Activated T-cell treated with anti-CD3 and anti-CD28 coated beads, Interleukin-2, amount 50 U/mL, for 4 hours (primary cell): Measurements from ENCODE around the gene SLC25A48. TPM values are rescaled to one million over a fixed set of nuclear protein-coding genes. Genes with fewer than 3 reads are reported as not detected.
"Not testable (repeated sequence)": the region's sequence is repeated elsewhere in the genome, so short reads cannot be mapped to it uniquely, and the experiment has no call there.

ENCODE experiments used
- ATAC-seq, 2 donors: fragments of 200-7000 bp; cut with Tn5 transposase; one replicate each; pipeline ENCODE4 v1.10.0; 2021
- DNase-seq: peaks from one replicate; pipeline ENCODE4 v3.0.0-alpha.2; 2020
- H3K27me3 Mint-ChIP-seq: one replicate; pipeline ENCODE4 v1.8.0; 2021; ENCODE audit warnings: low read depth, mixed read lengths
- H3K36me3 Mint-ChIP-seq: one replicate; pipeline ENCODE4 v1.8.0; 2022; ENCODE audit warnings: mixed read lengths; ENCODE audit not compliant: insufficient read depth
- H3K4me1 Mint-ChIP-seq: one replicate; pipeline ENCODE4 v1.8.0; 2021; ENCODE audit warnings: low read depth, mixed read lengths
- H3K4me3 Mint-ChIP-seq: one replicate; pipeline ENCODE4 v1.8.0; 2021; ENCODE audit warnings: mild to moderate bottlenecking, moderate library complexity, mixed read lengths
- H3K9me3 Mint-ChIP-seq: one replicate; pipeline ENCODE4 v1.8.0; 2021; ENCODE audit warnings: mixed read lengths
- total RNA-seq, 3 donors: library from RNA; stranded (reverse); gene quantifications; one replicate each; pipeline ENCODE4 v1.2.1, GENCODE V29; 2021

The SLC25A48 gene
- total RNA-seq, 3 donors from 2014 or later: not detected

DNA sequence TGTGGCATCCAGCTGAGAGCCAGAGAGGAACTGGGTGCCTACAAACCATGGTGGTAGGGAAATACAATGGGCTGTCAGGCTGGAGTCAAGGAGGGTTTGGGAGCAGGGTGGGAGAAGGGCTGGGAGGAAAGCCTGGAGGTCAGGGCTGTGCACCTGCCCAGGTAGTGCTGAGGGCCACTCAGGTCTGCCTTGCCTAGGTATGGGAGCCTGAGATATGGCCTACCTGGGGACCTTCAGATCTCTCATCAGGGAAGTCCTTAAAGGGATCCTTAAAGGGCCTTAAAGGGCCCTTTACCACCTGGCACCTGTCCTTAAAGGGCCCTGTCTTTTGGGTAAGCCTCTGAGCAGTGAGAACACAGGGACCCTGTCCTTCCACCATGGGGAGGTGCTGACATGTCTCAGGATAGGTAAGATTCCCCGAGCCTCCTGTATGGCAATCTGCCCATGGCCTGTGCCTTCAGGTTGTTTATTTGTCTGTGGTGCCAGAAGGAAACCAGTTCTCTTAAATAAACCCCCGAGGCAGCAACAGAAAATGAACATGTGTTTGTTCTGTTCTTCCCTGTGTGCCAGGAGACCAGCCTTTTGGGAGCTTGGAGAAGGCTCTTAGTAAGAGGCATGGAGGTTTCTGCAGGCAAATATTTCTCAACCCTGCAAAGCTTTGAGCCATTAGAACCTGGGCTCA lies 23.3 kb downstream of the SLC25A48 start:
- no peak for DNase-seq
- H3K4me1 Mint-ChIP-seq: no peaks in the 10 kb centered on the region
- peaks cover 3% of the 10 kb centered on the region for H3K27me3 Mint-ChIP-seq
- no peaks in the 10 kb centered on the region for H3K36me3 Mint-ChIP-seq
- H3K9me3 Mint-ChIP-seq: no peaks in the 10 kb centered on the region
- no peak overlapping the region for H3K4me3 Mint-ChIP-seq
- no peak for ATAC-seq

DNA sequence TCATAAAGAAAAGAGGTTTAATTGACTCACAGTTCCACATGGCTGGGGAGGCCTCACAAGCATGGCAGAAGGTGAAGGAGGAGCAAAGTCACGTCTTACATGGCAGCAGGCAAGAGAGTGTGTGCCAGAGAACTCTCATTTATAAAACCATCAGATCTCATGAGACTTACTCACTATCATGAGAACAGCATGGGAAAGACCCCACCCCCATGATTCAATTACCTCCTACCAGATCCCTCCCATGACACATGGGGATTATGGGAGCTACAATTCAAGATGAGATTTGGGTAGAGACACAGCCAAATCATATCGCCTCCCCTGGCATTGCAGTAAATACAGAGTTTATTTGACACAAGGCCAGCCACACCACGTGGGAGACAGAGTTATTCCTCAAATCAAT lies 24.7 kb downstream of the SLC25A48 start:
- H3K4me3 Mint-ChIP-seq, H3K27me3 Mint-ChIP-seq, H3K9me3 Mint-ChIP-seq, H3K4me1 Mint-ChIP-seq, ATAC-seq, H3K36me3 Mint-ChIP-seq, DNase-seq: not testable (repeated sequence)

DNA sequence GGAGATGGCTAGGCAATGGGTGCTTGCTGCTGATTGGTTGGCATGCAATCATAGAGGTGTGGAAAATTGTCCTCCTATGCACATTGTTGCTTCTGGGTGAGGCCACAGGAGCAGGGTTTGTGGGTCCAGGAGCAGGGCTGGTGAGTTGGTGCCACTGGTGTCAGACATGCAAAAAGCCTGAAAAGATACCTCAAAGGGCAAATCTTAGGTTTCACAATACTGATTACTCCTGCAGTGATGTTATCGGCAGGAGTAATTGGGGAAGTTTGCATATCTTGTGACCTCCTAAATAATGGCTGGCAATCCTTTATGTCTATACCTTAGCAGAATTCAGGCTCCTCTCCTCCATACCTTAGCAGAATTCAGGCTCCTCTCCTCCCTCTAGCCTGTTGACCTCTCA lies 25.2 kb downstream of the SLC25A48 start:
- Mint-ChIP-seq H3K27me3 (peaks cover 3% of the 10 kb centered on the region), H3K36me3 (no peaks in the 10 kb centered on the region), H3K4me3 (no peak overlapping the region), H3K4me1 (no peaks in the 10 kb centered on the region), H3K9me3 (no peaks in the 10 kb centered on the region)
- ATAC-seq (no peak), DNase-seq (no peak)

DNA sequence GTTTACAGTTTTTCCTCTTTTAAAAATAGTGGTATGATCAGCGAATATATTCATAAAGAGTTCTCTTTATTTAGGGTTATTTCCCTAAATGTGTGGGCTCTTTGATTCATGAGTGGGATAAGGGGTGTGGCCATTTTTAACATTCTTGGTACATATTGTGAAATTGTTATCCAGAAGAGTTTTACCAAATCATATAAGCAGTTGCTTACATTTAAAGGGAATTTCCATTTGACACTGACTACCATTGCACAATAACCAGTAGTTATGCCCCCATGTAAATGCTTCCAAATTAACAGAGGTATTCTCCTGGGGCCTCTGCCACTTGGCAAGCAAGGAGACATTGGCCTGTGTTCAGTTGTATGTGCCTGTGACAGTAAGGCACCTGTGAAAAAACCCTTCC lies 27.2 kb downstream of the SLC25A48 start:
- Mint-ChIP-seq H3K27me3 (peaks cover 3% of the 10 kb centered on the region), H3K4me1 (no peaks in the 10 kb centered on the region), H3K9me3 (no peaks in the 10 kb centered on the region), H3K36me3 (no peaks in the 10 kb centered on the region), H3K4me3 (no peak overlapping the region)
- DNase-seq (no peak), ATAC-seq (no peak)

DNA sequence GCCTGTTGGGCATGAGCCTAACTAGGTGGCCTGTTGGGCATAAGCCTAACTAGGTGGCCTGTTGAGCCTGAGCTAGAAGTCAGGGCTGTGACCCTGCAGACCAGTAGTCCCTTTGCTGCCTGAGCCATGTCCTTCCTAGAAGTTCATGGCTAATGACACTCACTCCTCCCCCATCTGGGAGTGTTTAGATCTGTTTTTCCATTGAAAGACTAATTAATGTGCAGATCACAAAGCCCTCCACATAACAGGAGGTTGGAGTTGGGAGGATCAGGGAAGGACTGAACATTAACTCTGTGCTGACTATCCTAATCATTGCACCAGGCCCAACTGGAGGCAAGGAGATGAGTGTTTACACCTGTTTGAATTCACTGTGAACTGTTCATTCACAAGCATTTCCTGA lies 27.6 kb downstream of the SLC25A48 start:
- ATAC-seq (no peak), DNase-seq (no peak)
- no peaks in the 10 kb centered on the region for H3K36me3 Mint-ChIP-seq
- H3K4me1 Mint-ChIP-seq: no peaks in the 10 kb centered on the region
- H3K9me3 Mint-ChIP-seq: no peaks in the 10 kb centered on the region
- H3K4me3 Mint-ChIP-seq: no peak overlapping the region
- H3K27me3 Mint-ChIP-seq: peaks cover 3% of the 10 kb centered on the region

DNA sequence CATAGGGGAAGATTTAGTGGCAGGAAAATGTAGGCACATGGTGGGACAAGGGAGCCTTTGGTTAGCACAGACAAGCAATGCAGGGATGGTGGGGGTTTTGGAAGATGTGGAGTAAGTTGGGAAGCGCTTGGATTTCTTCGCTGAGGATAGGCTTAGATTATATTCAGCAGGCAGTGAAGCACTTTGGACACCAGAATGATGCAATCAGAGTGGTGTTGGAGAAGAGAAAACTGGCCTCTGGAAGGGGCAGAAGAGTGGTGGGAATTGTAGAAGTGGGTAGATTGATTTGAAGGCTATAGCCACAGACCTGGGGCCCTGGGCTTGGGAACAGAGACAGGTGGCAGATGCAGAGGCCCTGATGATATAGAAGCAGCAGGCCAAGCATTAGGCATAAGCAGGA lies 28.3 kb downstream of the SLC25A48 start:
- Mint-ChIP-seq H3K4me1 (no peaks in the 10 kb centered on the region), H3K4me3 (no peak overlapping the region), H3K27me3 (peaks cover 3% of the 10 kb centered on the region), H3K9me3 (no peaks in the 10 kb centered on the region), H3K36me3 (no peaks in the 10 kb centered on the region)
- ATAC-seq (no peak), DNase-seq (no peak)

DNA sequence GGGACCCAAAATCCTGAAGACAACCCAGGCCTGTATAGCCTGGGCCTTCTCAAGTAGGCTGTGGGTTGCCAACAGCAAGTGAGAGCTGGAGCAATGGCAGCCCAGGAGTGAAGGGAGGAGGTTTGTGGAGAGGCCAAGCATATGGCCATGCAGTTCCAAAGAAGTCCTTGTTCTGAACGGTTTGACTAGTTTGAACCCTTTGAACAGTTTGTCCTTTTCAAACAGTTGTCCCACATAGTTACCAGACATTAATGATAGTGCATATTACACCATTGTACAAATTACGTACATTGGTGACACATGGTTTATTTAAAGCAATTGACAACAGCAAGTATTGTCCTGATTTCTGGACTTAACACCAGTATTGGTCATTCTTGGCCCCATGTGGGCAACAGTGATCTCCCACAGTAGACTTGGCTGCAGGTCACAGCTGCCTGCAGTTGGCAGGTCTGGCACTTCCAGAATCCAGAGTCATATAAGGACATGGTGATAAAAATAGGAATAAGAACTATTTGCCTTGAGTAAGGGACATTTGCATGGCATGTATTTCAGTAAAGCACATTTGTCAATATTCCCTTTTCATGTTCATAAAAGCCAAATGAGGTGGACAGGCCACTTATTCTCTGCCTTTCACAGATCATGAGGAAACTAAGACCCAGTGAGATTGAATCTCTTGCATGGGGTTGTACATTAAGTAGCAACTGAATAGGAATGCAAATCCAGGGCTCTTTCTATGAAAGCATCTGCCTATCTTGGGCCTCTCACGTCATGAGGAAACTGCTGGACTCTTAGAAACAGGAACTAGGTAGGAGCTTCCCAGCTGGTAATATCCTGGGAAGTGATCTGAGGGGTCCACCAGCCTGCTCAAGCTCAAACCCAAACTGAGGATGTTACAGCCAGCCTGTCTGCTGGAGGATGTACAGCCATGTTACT lies 30.3 kb downstream of the SLC25A48 start:
- peaks cover 3% of the 10 kb centered on the region for H3K27me3 Mint-ChIP-seq

DNA sequence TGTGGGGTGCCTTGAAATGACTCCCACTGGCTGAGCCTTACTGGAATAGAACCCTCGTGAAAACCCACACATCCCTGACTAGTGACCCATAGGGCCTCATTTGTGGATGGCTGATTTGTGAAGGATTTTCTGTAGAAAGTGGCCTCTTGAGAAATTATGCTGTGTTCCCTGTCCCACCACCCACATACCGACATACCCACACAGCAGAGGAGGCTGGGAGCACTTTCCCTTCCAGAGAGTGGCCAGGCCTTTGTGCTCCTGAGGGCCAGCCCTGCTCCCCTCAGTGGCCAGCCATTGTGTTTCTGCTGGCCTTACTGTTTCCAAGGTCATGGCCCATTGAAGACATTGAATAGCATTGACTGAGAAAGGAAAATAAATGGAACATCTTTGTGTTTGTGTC lies 31.6 kb downstream of the SLC25A48 start:
- H3K4me1 Mint-ChIP-seq: no peaks in the 10 kb centered on the region

More for the DNA sequence above, 30.3 kb downstream of the SLC25A48 start:
- H3K36me3 Mint-ChIP-seq: no peaks in the 10 kb centered on the region
- H3K9me3 Mint-ChIP-seq: no peaks in the 10 kb centered on the region
- H3K4me1 Mint-ChIP-seq: no peaks in the 10 kb centered on the region
- DNase-seq (no peak), ATAC-seq (no peak)
- no peak overlapping the region for H3K4me3 Mint-ChIP-seq

DNA sequence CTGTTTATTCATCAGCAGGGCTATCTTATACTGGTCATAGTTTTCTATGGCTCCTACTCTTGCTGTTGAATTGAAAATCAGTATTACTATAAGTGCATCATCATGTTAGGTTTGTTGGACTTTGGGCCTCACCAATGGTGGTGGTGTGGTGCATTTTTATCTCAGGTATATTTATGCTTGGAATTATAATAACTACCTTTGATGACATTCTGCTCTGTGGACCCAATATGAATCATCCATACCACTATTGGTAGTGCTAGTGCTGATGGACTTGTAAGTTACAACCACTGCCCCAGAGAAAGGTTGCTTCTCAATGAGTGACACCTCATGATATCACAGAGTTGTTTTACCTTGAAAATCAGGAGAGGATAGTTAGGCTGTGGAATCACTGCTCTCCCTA lies 33.1 kb downstream of the SLC25A48 start:
- Mint-ChIP-seq H3K9me3 (no peaks in the 10 kb centered on the region), H3K27me3 (peaks cover 3% of the 10 kb centered on the region), H3K4me3 (no peak overlapping the region), H3K36me3 (no peaks in the 10 kb centered on the region), H3K4me1 (no peaks in the 10 kb centered on the region)
- no peak for ATAC-seq
- DNase-seq: no peak

More for the DNA sequence above, 31.6 kb downstream of the SLC25A48 start:
- H3K4me3 Mint-ChIP-seq: no peak overlapping the region
- DNase-seq (no peak), ATAC-seq (no peak)
- no peaks in the 10 kb centered on the region for H3K36me3 Mint-ChIP-seq
- H3K27me3 Mint-ChIP-seq: peaks cover 3% of the 10 kb centered on the region
- no peaks in the 10 kb centered on the region for H3K9me3 Mint-ChIP-seq

DNA sequence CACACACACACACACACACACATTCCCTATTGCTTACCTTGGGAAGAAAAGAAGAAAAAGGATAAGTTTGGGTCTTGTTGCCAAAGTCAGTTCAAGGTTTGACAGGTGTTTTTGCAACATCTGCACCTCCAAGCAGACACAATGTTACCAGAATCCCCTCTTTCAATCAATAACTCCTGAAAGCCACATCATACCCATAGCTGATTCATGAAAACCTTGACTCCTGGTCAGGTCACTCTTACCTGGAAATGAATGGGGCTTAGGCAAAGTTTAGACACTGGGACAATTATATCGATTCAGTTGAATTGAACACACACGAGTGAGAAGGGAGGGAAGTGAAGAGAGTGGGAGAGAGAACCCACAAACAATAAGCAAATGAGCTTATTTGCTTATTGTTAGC lies 34.2 kb downstream of the SLC25A48 start:
- H3K9me3 Mint-ChIP-seq: no peaks in the 10 kb centered on the region
- ATAC-seq: no peak
- no peak overlapping the region for H3K4me3 Mint-ChIP-seq
- peaks cover 3% of the 10 kb centered on the region for H3K27me3 Mint-ChIP-seq
- no peaks in the 10 kb centered on the region for H3K4me1 Mint-ChIP-seq
- DNase-seq: no peak
- no peaks in the 10 kb centered on the region for H3K36me3 Mint-ChIP-seq

DNA sequence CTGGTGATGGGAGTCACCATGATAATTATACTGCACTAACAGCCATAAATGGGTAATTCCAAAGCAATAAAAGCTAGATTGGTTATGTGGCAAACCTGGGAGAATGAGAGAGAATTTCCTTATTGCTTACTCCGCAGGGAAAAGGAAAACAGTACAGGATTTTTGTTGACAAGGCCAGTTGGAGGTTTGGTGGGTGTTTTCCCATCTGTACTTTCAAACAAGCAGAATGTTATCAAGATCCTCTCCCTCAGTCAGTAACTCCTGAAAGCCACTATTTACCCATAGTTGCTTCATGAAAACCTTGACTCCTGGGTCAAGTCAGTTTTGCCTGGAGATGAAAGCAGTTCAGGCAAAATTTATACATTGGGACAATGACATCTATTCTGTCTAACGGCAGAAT lies 34.8 kb downstream of the SLC25A48 start:
- Mint-ChIP-seq H3K4me3 (no peak overlapping the region), H3K9me3 (no peaks in the 10 kb centered on the region), H3K36me3 (no peaks in the 10 kb centered on the region), H3K27me3 (peaks cover 3% of the 10 kb centered on the region), H3K4me1 (no peaks in the 10 kb centered on the region)
- no peak for ATAC-seq
- no peak for DNase-seq

DNA sequence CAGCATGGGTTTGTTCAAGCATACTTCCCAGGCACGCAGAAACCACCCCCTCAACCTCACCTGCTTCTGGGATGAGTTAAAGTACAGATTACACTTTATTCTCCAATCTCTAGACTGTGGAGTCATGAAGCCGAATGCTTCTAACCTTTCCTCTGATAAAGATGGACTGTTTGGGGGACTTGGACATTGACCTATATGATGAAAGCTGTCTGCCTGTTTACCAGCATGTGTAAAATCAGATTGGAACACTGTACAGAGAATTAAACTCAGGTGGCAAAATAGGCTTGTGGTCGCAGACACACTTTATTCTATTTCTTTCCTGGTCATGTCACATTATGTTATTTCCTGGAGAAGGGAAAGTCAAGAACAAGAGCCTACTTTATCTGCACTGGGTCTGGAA lies 35.5 kb downstream of the SLC25A48 start:
- ATAC-seq (no peak), DNase-seq (no peak)
- peaks cover 3% of the 10 kb centered on the region for H3K27me3 Mint-ChIP-seq
- H3K36me3 Mint-ChIP-seq: no peaks in the 10 kb centered on the region
- no peaks in the 10 kb centered on the region for H3K9me3 Mint-ChIP-seq
- no peaks in the 10 kb centered on the region for H3K4me1 Mint-ChIP-seq
- no peak overlapping the region for H3K4me3 Mint-ChIP-seq

DNA sequence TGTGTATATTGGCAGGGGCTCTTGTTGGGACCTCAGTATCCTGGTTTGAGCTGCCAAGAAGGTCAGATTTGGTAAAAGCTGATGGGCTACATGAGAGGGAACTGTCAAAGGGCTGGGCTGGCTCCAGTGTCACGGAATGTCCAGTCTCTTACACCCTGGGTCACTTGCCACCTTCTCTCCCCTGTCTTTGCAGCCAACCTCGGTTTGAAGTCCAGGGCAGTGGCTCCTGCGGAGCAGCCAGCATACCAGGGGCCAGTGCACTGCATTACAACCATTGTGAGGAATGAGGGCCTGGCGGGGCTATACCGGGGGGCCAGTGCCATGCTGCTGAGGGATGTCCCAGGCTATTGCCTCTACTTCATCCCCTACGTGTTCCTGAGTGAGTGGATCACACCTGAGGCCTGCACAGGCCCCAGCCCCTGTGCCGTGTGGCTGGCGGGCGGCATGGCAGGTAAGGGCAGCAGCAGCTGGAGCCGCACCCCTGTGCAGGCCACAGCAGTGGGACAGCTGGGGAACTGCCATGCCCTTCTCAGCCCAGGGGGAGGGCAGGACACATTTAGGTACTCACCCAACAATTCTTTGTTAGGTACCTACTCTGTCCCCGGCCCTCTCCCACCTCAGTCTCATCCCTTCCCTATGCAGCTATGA lies 36.9 kb downstream of the SLC25A48 start:
- H3K27me3 Mint-ChIP-seq: no peaks in the 10 kb centered on the region
- no peaks in the 10 kb centered on the region for H3K36me3 Mint-ChIP-seq
- H3K4me1 Mint-ChIP-seq: no peaks in the 10 kb centered on the region
- no peak for DNase-seq
- ATAC-seq: no peak
- no peak overlapping the region for H3K4me3 Mint-ChIP-seq
- no peaks in the 10 kb centered on the region for H3K9me3 Mint-ChIP-seq

DNA sequence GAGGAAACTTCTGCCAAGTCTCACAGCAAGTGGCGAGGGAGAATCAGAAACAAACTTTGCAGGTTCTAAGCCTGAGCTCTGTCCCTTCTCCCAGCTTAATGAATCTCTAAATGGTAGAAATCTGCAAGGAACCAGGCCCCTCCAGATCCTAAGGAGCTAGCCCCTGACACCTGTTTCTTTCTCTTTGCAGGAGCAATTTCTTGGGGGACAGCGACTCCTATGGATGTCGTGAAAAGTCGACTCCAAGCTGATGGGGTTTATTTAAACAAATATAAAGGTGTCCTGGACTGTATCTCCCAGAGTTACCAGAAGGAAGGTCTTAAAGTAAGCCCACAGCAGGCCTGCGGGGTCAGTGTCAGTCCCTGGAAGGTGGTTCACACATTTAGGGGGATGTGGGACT lies 39.4 kb downstream of the SLC25A48 start:
- ATAC-seq (no peak), DNase-seq (no peak)
- H3K9me3 Mint-ChIP-seq: no peaks in the 10 kb centered on the region
- no peaks in the 10 kb centered on the region for H3K4me1 Mint-ChIP-seq
- no peaks in the 10 kb centered on the region for H3K27me3 Mint-ChIP-seq
- no peaks in the 10 kb centered on the region for H3K36me3 Mint-ChIP-seq
- H3K4me3 Mint-ChIP-seq: no peak overlapping the region
